ENCODE data around the gene TRAPPC11.

GRCh38 chr4:183674153-183674552 is 15.1 kb downstream of the TRAPPC11 start:
- TF ChIP-seq EZH2 (IDR thresholded peaks at IDR 0.05; ENCODE audit: insufficient read depth, low read length) (no peak), CTCF (IDR thresholded peaks at IDR 0.05; ENCODE audit: insufficient read depth, low read depth, low read length) (no peak)
